Activated CD8-positive, alpha-beta memory T cell treated with anti-CD3 and anti-CD28 coated beads, Interleukin-2, amount 50 U/mL, for 24 hours (primary cell): ENCODE data around the gene RABGGTB.
"Not testable (repeated sequence)": the region's sequence is repeated elsewhere in the genome, so short reads cannot be mapped to it uniquely, and the experiment has no call there.

ENCODE experiments used
- DNase-seq: peaks from one replicate; pipeline ENCODE4 v3.0.0-alpha.2; 2020; ENCODE audit errors: extremely low read depth

RABGGTB gene

DNA sequence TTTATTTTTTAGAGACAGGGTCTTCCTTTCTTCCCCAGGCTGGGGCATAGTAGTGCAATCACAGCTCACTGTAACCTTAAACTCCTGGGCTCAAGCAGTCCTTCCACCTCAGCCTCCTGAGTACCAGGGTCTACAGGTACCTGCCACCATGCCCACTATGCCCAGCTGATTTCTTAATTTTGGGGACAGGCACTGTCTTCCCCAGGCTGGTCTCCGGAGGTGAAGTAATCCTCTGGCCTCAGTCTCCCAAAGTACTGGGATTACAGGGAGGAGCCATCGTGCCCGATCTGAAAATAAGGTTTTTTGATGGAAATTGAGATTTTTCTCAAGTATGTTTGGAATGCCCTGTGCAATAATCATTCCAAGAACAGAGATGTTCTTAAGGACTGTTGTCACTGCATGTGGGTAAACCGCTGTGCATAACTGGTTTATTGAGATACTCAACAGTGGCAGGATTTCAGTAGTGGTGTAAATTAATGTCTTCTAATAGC, 9.7 kb downstream of the RABGGTB start:
- no peak for DNase-seq

DNA sequence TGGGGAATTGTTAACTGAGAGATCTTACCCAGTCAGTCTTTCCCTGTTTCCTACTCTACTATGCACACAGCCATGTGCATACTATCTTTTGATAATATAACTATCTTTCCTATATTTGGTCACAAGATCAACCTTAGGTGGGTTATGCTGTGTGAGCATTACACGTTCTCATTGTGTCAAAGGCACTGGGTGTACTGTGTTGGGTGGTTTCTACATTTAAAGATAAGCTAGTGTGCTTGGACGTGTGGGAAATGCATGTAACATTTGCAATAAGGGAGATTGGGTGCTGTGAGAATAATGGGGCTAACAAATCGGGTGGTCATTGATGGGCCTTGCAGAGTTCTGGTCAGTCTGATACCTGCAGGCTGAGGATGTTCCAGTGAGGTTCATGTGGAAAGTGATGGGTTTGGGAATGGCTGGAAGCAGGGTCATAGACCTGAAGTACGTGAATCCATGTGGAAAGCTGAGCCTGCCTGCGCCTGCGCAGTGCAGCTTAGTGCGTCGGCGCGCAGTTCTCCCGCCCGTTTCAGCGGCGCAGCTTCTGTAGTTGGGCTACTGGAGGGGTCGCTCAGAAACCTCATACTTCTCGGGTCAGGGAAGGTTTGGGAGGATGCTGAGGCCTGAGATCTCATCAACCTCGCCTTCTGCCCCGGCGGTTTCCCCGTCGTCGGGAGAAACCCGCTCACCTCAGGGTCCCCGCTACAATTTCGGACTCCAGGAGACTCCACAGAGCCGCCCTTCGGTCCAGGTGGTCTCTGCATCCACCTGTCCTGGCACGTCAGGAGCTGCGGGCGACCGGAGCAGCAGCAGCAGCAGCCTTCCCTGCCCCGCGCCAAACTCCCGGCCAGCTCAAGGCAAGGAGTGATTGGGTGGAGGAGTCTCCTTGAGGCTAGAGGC, 10.6 kb downstream of the RABGGTB start, which contains the start of gene MSH4:
TSS of gene MSH4 (plus strand) at position 507 of the 897 bp plus-strand sequence. CDS start at position 611, 104 bp downstream.
- no peak for DNase-seq

DNA sequence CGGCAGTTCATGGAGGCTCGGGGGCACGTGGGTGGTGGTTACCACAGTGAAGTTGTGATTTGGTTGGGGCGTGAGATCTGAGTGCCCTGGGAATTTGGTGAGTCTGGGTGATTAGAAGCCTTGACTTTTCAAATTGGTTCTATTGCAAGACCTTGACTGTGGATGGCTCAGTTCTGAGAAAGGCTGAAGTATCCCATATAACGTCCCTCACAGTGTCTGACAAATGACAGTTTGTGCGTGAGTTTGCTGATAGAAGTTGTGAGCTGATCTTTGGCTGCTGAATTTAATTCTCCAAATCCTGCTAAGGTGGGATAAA, 11.2 kb downstream of the RABGGTB start:
- no peak for DNase-seq

DNA sequence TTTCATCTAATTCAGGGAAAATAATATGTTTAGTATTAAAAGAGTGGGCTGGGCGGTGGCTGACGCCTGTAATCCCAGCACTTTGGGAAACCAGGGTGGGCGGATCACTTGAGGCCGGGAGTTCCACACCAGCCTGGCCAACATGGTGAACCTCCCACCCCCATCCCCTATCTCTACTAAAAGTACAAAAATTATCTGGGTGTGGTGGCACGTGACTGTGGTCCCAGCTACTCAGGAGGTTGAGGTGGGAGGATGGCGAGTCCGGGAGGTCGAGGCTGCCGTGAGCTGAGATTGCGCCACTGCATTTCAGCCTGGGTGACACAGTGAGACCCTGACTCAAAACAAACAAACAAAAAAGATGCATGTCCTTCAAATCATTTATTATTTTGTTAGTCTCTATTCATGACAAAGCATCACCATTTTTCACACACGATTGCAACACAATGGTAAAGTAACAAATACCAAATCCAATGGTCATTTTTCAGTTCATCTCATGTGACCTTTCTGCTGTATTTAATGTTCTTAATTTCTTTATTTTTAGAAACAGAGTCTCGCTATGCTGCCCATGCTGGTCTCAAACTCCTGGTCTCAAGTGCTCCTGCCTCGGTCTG, 11.7 kb downstream of the RABGGTB start:
- DNase-seq: no peak

DNA sequence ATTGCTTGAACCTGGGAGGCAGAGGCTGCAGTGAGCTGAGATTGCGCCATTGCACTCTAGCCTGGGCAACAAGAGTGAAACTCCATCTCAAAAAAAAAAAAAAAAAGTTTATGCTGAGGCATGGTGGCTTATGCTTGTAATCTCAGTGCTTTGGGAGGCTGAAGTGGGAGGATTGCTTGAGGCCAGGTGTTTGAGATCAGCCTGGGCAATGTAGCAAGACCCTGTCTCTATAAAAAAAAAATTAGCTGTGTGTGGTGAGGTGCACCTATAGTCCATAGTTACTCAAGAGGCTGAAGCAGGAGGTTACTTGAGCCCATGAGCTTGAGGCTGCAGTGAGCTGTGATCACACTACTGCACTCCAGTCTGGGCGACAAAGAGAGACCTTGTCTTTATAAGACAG, 15.4 kb downstream of the RABGGTB start:
- not testable (repeated sequence) for DNase-seq

DNA sequence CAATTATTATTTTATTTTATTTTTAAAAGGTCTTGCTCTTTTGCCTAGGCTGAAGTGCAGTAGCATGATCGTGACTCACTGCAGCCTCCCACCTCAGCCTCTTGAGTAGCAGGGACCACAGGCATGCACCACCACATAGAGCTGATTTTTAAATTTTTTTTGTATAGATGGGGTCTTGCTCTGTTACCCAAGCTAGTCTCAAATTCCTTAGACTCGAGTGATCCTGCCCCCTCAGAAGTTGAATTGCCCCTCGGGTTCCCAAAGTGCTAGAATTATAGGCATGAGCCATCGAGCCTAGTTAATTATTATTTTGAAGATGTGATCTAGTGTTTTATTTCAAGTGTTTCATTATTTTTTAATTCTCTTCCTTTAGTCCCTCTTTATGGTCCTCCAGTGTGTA, 22.9 kb downstream of the RABGGTB start:
- no peak for DNase-seq

DNA sequence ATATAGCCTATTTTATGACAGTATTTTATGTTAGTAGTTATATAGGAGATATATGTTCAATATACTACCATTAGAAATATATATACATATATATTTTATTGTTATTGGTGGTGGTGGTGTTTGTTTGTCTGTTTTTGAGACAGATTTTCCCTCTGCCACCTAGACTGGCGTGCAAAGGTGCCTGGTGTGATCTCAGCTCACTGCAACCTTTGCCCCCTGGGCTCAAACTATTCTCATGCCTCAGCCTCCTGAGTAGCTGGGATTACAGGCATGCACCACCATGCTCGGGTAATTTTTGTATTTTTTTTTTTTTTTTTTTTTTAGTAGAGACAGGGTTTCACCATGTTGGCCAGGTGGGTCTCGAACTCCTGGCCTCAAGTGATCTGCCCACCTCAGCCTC, 24.1 kb downstream of the RABGGTB start:
- DNase-seq: not testable (repeated sequence)

DNA sequence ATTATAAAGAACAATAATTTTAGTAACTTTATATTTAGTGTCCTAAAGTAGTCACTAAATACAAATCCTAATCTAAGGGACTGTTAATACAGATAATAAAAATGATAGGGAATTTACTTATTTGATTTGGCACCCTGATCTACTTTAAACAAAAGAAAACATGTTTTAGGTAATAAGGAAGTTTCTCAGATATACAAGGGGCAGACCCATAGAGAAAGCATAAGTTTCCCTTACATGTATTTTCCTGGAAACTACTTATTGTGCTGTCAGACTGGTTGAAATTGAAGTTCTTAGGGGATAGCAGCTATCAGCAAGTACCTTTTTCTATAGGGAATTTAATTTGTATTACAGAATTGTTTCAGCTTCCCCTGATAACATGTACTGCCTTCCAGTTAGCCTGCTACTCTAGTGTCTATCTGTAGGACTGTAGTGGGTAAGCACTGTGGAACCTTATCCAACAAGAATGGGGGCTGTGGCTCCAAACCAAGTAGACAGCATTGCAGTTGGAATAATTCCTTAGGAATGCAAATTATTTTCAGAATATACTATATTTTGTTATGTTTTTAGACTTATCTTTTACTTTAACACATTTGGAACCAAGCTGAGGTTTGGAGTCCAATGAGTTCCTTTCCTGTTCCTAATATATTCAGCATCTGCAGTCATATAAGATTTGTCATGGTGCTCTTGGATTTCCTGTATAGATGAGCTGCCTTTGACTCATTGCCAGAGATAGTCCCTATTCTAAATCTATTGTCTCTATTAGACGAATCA, 25.3 kb downstream of the RABGGTB start:
- no peak for DNase-seq

DNA sequence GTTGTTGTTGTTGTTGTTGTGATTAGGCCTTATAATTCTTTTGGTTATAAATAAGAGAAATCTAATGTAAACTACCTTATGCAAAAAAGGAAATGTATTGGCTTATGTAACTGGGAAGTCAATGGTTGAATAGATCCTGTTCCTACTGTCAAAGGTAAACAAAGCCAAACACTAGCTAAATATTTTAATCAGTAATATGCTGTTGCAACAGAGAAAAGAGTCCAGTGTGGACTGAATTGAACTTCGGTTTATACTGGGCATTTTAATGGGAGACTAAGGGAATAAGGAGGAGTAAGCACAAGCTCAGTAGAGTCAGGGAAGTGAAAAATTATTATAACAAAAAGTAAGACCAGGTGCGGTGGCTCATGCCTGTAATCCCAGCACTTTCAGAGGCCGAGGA, 26.0 kb downstream of the RABGGTB start:
- no peak for DNase-seq

DNA sequence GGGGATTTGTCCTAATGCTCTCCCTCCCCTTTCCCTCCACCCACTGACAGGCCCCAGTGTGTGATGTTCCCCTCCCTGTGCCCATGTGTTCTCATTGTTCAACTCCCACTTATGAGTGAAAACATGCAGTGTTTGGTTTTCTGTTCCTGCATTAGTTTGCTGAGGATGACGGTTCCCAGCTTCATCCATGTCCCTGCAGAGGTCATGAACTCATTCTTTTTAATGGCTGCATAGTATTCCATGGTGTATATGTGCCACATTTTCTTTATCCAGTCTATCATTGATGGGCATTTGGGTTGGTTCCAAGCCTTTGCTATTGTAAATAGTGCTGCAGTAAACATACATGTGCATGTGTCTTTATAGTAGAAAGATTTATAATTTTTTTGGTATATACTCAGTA, 37.5 kb downstream of the RABGGTB start:
- not testable (repeated sequence) for DNase-seq

DNA sequence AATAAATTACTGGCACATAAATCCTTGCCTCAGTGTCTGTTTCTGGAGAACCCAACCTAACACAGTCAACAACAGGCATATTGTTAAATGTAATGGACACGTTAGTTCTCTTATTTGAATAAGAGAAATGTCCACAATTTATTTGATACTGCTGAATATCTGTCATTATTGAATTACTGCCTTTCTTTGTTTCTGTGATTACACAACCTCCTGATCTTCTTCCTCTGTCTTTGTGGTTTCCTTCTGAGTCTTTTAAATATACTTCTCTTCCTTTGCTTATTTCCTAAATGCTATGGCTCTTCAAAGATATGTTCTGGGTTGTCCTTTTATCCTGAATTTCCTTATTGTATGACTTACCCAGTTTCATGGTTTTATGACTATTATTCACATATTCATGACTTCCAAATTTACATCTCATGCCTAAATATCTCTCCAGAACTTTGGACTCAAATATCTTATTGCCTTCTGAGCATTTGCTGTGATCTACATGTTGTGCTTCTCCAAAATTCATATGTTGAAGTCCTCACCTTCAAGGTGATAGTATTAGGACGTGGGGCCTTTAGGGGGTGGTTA, 50.6 kb downstream of the RABGGTB start:
- DNase-seq: no peak

DNA sequence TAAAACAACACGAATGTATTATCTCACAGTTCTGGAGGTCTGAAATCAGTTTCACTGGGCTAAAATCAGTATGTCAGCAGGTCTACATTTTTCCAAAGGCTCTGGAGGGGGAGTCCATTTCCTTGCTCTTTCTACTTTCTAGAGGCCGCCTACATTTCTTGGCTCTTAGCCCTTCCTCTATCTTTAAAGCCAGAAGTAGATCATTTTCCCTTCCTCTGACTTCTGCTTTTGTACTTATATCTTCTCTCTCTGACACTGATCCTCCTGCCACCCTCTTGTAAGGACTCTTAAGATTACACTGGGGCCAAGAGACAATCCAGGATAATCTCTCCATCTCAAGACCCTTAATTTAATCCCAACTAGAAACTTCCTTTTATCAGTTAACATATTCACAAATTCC, 52.0 kb downstream of the RABGGTB start:
- no peak for DNase-seq

DNA sequence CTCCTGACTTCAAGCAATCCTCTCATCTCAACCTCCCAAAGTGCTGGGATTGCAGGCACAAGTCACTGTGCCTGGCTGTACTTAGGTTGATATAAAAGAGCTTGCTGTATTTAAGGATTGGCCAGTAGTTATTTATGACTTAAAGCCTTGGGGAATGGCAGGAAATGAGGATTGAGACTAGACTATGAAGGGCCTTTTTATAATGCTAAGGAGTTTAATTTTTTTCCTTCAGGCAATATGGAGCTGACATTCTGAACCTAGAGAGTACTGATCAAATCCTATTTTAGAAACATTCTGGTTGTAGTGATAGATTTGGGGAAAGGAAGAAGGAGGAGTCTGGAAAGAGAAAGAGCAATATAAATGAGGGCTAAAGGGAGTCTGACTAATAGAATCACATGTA, 55.4 kb downstream of the RABGGTB start:
- DNase-seq: no peak
